ENCODE results near the gene LGSN.
"Not testable (repeated sequence)": the region's sequence is repeated elsewhere in the genome, so short reads cannot be mapped to it uniquely, and the experiment has no call there.

The LGSN gene

GRCh38 chr6:63340351-63340750 lies 20.6 kb upstream of the LGSN start:
- Histone ChIP-seq H3K4me3 (ENCODE audit: low read length) (no peak overlapping the region), H3K4me1 (ENCODE audit: control insufficient read depth, insufficient read depth, low read length) (no peaks in the 10 kb centered on the region), H3K9me3 (ENCODE audit: control insufficient read depth, low read length) (no peaks in the 10 kb centered on the region), H3K27me3 (ENCODE audit: control insufficient read depth, insufficient read depth, low read length) (no peaks in the 10 kb centered on the region), H3K36me3 (ENCODE audit: control insufficient read depth, insufficient read depth, low read length) (no peaks in the 10 kb centered on the region), H3K9ac (ENCODE audit: low read length) (no peak overlapping the region)

GRCh38 chr6:63334652-63335051 lies 14.9 kb upstream of the LGSN start:
- not testable (repeated sequence) for H3K36me3 ChIP-seq (ENCODE audit: control insufficient read depth, insufficient read depth, low read length); H3K9me3 ChIP-seq (ENCODE audit: control insufficient read depth, low read length); H3K27me3 ChIP-seq (ENCODE audit: control insufficient read depth, insufficient read depth, low read length); H3K4me1 ChIP-seq (ENCODE audit: control insufficient read depth, insufficient read depth, low read length); H3K4me3 ChIP-seq (ENCODE audit: low read length); H3K9ac ChIP-seq (ENCODE audit: low read length)

GRCh38 chr6:63333440-63333839 lies 13.7 kb upstream of the LGSN start:
- no peaks in the 10 kb centered on the region for H3K4me1 ChIP-seq (ENCODE audit: control insufficient read depth, insufficient read depth, low read length)

GRCh38 chr6:63326630-63327029 lies 6.8 kb upstream of the LGSN start:
- not testable (repeated sequence) for H3K27me3 ChIP-seq (ENCODE audit: control insufficient read depth, insufficient read depth, low read length); H3K36me3 ChIP-seq (ENCODE audit: control insufficient read depth, insufficient read depth, low read length); H3K4me1 ChIP-seq (ENCODE audit: control insufficient read depth, insufficient read depth, low read length); H3K4me3 ChIP-seq (ENCODE audit: low read length); H3K9me3 ChIP-seq (ENCODE audit: control insufficient read depth, low read length); H3K9ac ChIP-seq (ENCODE audit: low read length)

More at GRCh38 chr6:63333440-63333839, 13.7 kb upstream of the LGSN start:
- no peaks in the 10 kb centered on the region for H3K9me3 ChIP-seq (ENCODE audit: control insufficient read depth, low read length)
- H3K27me3 ChIP-seq (ENCODE audit: control insufficient read depth, insufficient read depth, low read length) = no peaks in the 10 kb centered on the region
- H3K4me3 ChIP-seq (ENCODE audit: low read length) = no peak overlapping the region
- no peaks in the 10 kb centered on the region for H3K36me3 ChIP-seq (ENCODE audit: control insufficient read depth, insufficient read depth, low read length)
- H3K9ac ChIP-seq (ENCODE audit: low read length) = no peak overlapping the region

GRCh38 chr6:63322981-63323380 lies 3.2 kb upstream of the LGSN start:
- Histone ChIP-seq H3K4me1 (ENCODE audit: control insufficient read depth, insufficient read depth, low read length) (no peaks in the 10 kb centered on the region), H3K4me3 (ENCODE audit: low read length) (no peak overlapping the region), H3K9me3 (ENCODE audit: control insufficient read depth, low read length) (no peaks in the 10 kb centered on the region), H3K9ac (ENCODE audit: low read length) (no peak overlapping the region), H3K27me3 (ENCODE audit: control insufficient read depth, insufficient read depth, low read length) (no peaks in the 10 kb centered on the region), H3K36me3 (ENCODE audit: control insufficient read depth, insufficient read depth, low read length) (no peaks in the 10 kb centered on the region)

GRCh38 chr6:63321821-63322220 lies 2.0 kb upstream of the LGSN start:
- no peak overlapping the region for H3K9ac ChIP-seq (ENCODE audit: low read length)
- no peaks in the 10 kb centered on the region for H3K9me3 ChIP-seq (ENCODE audit: control insufficient read depth, low read length)
- H3K4me3 ChIP-seq (ENCODE audit: low read length) = no peak overlapping the region
- H3K36me3 ChIP-seq (ENCODE audit: control insufficient read depth, insufficient read depth, low read length) = no peaks in the 10 kb centered on the region
- H3K4me1 ChIP-seq (ENCODE audit: control insufficient read depth, insufficient read depth, low read length) = no peaks in the 10 kb centered on the region
- H3K27me3 ChIP-seq (ENCODE audit: control insufficient read depth, insufficient read depth, low read length) = no peaks in the 10 kb centered on the region

GRCh38 chr6:63317641-63318040 lies 2.1 kb downstream of the LGSN start:
- H3K9ac ChIP-seq (ENCODE audit: low read length) = no peak overlapping the region
- H3K27me3 ChIP-seq (ENCODE audit: control insufficient read depth, insufficient read depth, low read length) = no peaks in the 10 kb centered on the region
- no peak overlapping the region for H3K4me3 ChIP-seq (ENCODE audit: low read length)
- H3K9me3 ChIP-seq (ENCODE audit: control insufficient read depth, low read length) = no peaks in the 10 kb centered on the region
- no peaks in the 10 kb centered on the region for H3K36me3 ChIP-seq (ENCODE audit: control insufficient read depth, insufficient read depth, low read length)
- no peaks in the 10 kb centered on the region for H3K4me1 ChIP-seq (ENCODE audit: control insufficient read depth, insufficient read depth, low read length)

- H3K9me3 ChIP-seq (ENCODE audit: control insufficient read depth, low read length) = no peaks in the 10 kb centered on the region
- no peak overlapping the region for H3K4me3 ChIP-seq (ENCODE audit: low read length)
- no peaks in the 10 kb centered on the region for H3K36me3 ChIP-seq (ENCODE audit: control insufficient read depth, insufficient read depth, low read length)
- no peaks in the 10 kb centered on the region for H3K4me1 ChIP-seq (ENCODE audit: control insufficient read depth, insufficient read depth, low read length)
- no peaks in the 10 kb centered on the region for H3K27me3 ChIP-seq (ENCODE audit: control insufficient read depth, insufficient read depth, low read length)
- no peak overlapping the region for H3K9ac ChIP-seq (ENCODE audit: low read length)
Measured at GRCh38 chr6:63316113-63316512, 3.7 kb downstream of the LGSN start.

- no peaks in the 10 kb centered on the region for H3K9me3 ChIP-seq (ENCODE audit: control insufficient read depth, low read length)
- no peaks in the 10 kb centered on the region for H3K4me1 ChIP-seq (ENCODE audit: control insufficient read depth, insufficient read depth, low read length)
- no peak overlapping the region for H3K9ac ChIP-seq (ENCODE audit: low read length)
- H3K36me3 ChIP-seq (ENCODE audit: control insufficient read depth, insufficient read depth, low read length) = no peaks in the 10 kb centered on the region
- H3K27me3 ChIP-seq (ENCODE audit: control insufficient read depth, insufficient read depth, low read length) = no peaks in the 10 kb centered on the region
- H3K4me3 ChIP-seq (ENCODE audit: low read length) = no peak overlapping the region
Measured at GRCh38 chr6:63313111-63313510, 6.7 kb downstream of the LGSN start.

GRCh38 chr6:63307581-63308246 lies 12.1 kb downstream of the LGSN start:
- Histone ChIP-seq H3K9ac (ENCODE audit: low read length) (no peak overlapping the region), H3K36me3 (ENCODE audit: control insufficient read depth, insufficient read depth, low read length) (no peaks in the 10 kb centered on the region), H3K27me3 (ENCODE audit: control insufficient read depth, insufficient read depth, low read length) (no peaks in the 10 kb centered on the region), H3K4me1 (ENCODE audit: control insufficient read depth, insufficient read depth, low read length) (peaks cover 5% of the 10 kb centered on the region), H3K9me3 (ENCODE audit: control insufficient read depth, low read length) (no peaks in the 10 kb centered on the region), H3K4me3 (ENCODE audit: low read length) (no peak overlapping the region)

- Histone ChIP-seq H3K36me3 (ENCODE audit: control insufficient read depth, insufficient read depth, low read length) (no peaks in the 10 kb centered on the region), H3K9me3 (ENCODE audit: control insufficient read depth, low read length) (no peaks in the 10 kb centered on the region), H3K4me1 (ENCODE audit: control insufficient read depth, insufficient read depth, low read length) (peaks cover 5% of the 10 kb centered on the region), H3K27me3 (ENCODE audit: control insufficient read depth, insufficient read depth, low read length) (no peaks in the 10 kb centered on the region), H3K4me3 (ENCODE audit: low read length) (no peak overlapping the region), H3K9ac (ENCODE audit: low read length) (no peak overlapping the region)
Measured at GRCh38 chr6:63306420-63306819, 13.4 kb downstream of the LGSN start.

GRCh38 chr6:63305277-63305676 lies 14.5 kb downstream of the LGSN start:
- no peak overlapping the region for H3K9ac ChIP-seq (ENCODE audit: low read length)
- H3K36me3 ChIP-seq (ENCODE audit: control insufficient read depth, insufficient read depth, low read length) = no peaks in the 10 kb centered on the region
- peaks cover 5% of the 10 kb centered on the region for H3K4me1 ChIP-seq (ENCODE audit: control insufficient read depth, insufficient read depth, low read length)
- no peaks in the 10 kb centered on the region for H3K9me3 ChIP-seq (ENCODE audit: control insufficient read depth, low read length)
- H3K4me3 ChIP-seq (ENCODE audit: low read length) = no peak overlapping the region
- H3K27me3 ChIP-seq (ENCODE audit: control insufficient read depth, insufficient read depth, low read length) = no peaks in the 10 kb centered on the region

GRCh38 chr6:63303476-63303875 lies 16.3 kb downstream of the LGSN start:
- peaks cover 5% of the 10 kb centered on the region for H3K4me1 ChIP-seq (ENCODE audit: control insufficient read depth, insufficient read depth, low read length)
- H3K36me3 ChIP-seq (ENCODE audit: control insufficient read depth, insufficient read depth, low read length) = no peaks in the 10 kb centered on the region
- H3K9me3 ChIP-seq (ENCODE audit: control insufficient read depth, low read length) = no peaks in the 10 kb centered on the region
- no peak overlapping the region for H3K9ac ChIP-seq (ENCODE audit: low read length)
- no peaks in the 10 kb centered on the region for H3K27me3 ChIP-seq (ENCODE audit: control insufficient read depth, insufficient read depth, low read length)
- no peak overlapping the region for H3K4me3 ChIP-seq (ENCODE audit: low read length)

Measured in mucosa of stomach (tissue), 1 donor.